Astrocyte of the hippocampus (primary cell): ENCODE results near the gene SLC9B1.
"Not testable (repeated sequence)": the region's sequence is repeated elsewhere in the genome, so short reads cannot be mapped to it uniquely, and the experiment has no call there.

Experiments used
- DNase-seq: peaks from one replicate; pipeline ENCODE4 v3.0.0; 2011; ENCODE audit warnings: low read depth, low spot score

SLC9B1 gene

DNA sequence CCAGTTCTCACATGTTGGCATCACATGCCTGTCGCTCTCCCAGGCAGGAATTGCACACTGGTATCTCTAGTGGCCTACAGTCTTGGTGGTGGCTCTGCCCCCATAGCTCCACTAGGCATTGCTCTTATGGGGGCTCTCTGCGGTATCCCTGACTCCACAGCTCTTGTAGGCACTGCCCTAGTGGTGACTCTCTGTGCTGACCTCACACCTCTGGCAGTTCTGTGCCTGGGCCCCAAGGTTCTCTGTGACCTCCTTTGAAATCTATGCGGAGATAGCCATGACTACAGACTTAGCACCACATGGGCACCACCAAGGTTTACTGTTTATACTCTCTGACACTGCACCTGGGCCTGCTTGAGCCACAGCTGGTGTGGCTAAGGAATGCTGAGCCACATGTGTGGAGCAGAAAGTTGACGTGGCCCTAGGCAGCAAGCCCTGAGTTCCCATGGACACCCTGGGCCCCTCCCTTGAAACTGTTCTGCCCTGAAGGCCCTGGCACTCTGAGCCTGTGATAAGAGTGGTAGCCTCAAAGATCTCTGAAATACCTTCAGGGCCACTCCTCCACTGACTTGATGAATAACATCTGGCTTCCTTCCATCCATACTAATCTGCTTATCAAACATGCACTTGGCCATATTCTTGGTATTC, 8.0 kb downstream of the SLC9B1 start:
- peak; percentile 24 for DNase-seq

DNA sequence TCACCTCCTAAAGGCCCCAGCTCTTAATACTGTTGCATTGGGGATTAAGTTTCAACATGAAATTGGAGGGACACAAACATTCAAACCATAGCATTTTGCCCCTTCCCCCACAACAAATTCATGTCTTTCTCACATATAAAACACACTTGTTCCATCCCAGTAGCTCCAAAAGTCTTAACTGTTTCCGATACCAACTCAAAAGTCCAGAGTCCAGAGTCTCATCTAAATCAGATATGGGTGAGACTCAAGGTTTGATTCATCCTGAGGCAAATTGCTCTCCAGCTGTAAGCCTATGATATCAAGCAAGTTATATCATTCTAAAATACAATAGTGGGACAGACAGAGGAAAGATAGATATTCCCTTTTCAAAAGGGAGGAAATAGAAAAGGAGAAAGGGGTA, 8.7 kb downstream of the SLC9B1 start:
- no peak for DNase-seq

DNA sequence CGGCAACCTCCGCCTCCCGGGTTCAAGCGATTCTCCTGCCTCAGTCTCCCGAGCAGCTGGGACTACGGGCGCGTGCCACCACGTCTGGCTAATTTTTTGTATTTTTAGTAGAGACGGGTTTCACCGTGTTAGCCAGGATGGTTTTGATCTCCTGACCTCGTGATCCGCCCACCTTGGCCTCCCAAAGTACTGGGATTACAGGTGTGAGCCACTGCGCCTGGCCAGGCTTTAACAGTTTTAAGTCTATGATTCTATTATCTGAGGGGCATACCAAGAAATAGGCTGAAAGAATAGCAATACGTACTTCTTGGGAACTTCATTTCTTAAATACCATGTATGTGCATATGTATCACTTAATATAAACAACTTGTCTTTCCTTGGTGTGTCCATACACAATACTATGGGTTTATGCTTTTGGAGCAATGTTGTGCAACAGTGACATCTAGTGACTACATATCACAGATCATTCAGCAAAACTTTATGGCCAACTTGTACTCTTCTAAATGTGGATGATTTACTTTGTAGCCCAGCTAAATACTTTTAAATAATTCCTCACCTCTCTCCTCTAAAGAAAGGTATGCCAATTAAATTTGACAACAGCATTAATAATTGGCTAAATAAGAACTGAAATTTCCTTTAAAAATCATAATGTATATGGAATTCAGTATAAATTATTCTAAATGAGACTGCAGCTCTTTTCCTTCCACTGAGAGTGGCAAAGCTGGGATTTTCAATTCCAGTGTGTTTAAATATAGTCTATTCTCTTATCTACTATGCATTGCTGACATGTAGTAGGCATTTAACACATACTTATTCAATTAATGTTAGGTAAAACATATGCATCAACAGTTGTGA, 10.4 kb downstream of the SLC9B1 start:
- peak; percentile 83 for DNase-seq

DNA sequence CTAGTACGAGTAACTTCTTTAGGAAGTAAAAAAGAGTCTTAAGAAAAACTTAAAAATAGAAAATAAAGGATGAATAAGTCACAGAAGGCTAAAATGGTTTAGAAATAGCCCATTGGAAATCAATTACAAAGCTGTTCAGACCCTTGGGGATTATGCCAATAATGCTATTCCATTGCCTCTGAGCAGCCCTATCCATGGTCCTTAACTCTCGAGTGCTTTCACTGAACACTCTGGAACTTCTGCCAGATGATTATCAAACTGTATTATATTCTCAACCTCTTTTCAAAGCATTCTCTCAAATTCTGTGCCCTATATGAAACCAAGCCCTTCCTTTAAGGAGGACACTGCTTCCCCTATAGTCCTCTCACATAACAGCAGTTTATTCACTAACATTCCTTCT, 17.0 kb downstream of the SLC9B1 start:
- DNase-seq: peak; percentile 69

DNA sequence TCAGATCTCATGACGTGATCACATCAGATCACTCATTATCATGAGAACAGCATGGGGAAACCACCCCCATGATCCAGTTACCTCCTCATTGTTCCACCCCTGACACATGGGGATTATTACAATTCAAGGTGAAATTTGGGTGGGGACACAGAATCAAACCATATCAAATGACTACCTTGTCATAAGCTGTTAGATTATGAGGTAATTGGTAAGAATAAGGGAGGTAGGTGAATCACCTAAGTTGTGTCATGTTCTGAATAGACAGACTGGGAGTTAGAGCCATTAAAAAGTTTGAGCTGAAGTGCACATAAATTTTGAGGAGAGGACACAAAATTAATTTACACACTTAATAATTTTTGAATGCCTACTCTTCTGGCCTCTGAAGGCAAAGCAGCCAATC, 24.7 kb downstream of the SLC9B1 start:
- no peak for DNase-seq

DNA sequence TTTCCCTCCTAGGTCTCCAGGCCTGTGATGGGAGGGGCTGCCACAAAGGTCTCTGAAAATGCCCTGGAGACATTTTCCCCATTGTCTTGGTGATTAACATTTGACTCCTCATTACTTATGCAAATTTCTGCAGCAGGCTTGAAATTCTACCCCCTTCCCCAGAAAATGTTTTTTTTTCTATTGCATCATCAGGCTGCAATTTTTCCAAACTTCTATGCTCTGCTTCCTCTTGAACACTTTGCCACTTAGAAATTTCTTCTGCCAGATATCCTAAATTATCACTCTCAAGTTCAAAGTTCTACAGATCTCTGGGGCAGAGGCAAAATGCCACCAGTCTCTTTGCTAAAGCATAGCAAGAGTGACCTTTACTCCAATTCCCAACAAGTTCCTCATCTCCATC, 25.5 kb downstream of the SLC9B1 start:
- not testable (repeated sequence) for DNase-seq

DNA sequence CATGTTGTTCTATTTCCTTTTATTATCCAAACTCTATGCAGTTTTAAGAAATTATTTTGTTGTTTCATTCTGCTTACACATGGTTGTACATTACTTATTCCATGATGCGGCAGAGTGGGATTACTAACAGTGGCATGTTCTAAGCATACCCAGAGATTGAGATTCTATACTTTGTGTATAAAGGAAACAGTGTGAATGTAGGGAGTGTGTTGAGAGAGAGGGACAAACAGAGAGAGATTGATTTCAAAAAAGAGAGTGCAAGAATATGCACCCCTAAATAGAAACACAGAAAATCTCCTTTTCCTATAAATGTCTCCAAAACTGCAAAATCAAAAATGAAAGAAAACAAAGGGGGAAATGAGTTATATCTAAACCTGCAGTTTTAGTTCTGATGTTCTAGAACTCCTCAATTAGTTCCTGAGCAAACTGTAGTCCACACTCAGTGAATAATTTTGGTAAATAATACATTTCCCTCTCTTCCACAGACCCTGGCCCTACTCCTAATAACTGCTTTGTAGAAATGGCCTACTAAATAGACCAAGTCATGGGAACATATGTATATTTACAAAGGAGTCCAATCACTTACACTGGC, 31.0 kb downstream of the SLC9B1 start:
- DNase-seq: no peak

DNA sequence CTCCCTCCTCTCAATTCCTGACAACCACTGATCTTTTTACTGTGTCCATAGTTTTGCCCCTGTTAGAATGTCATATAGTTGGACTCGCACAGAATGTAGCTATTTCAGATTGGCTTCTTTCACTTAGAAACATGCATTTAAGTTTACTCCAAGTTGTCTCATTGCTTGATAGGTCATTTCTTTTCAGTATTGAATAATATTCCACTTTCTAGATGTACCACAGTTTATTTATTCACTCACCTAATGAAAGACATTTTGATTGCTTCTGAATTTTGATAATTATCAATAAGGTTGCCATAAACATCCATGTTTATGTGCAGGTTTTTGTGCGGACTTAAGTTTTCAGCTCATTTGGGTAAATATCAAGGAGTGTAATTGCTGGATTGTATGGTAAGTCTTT, 38.5 kb downstream of the SLC9B1 start:
- DNase-seq: no peak

DNA sequence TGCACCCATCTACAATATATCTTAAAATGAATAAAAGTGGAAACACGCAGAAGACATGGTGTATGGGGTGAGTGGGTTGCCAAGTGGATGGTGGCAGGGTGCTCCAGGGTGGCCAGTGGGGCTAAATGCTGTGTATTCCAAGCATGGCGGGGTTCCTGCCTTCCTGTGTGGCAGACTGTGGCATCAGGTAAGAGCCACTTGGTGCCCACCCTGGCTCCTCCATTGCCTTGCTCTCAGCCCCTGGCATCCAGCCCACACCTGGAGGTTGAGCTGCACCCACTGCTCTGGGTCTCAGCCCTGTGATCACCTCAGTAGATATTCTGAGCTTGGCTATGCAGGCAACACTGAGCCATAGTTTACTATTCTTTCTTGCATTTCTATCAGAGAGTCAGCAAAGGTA, 57.7 kb downstream of the SLC9B1 start:
- DNase-seq: not testable (repeated sequence)

DNA sequence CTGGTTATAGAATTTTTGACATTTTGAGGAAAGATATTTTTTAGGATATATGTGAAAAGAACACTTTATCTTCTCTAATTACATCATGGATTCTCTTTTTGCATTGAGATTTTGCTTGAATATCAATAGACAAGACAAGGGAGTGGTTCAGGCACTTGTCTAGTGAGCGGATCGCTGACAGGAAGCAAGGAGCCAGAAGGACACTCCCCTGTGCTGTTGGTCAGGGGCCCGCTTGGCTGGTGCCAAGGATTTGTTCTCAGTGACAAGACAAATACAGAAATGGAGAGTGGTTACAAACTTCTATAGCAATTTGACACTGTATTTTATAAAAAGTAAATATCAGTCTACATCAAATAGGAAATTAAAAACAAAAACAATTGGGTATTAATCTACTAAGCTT, 60.0 kb downstream of the SLC9B1 start:
- DNase-seq: no peak

DNA sequence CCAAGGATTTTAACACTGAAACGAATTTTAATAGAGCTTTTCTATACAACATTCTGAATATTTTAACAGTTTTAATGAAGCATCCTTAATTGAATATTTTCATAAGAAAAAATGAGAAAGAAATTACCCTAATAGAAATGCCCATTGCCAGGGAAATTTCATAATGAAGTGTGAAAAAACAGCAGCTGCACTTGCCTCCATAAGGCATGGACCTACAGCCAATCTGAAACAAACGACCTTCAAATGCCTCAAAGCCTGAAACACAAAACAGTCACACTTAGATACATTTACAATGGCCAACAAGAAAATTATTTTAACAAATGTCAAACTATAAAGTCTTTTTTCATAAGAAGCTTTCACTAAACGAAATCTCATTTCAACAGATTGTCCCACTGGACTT, 74.4 kb downstream of the SLC9B1 start:
- DNase-seq: no peak

DNA sequence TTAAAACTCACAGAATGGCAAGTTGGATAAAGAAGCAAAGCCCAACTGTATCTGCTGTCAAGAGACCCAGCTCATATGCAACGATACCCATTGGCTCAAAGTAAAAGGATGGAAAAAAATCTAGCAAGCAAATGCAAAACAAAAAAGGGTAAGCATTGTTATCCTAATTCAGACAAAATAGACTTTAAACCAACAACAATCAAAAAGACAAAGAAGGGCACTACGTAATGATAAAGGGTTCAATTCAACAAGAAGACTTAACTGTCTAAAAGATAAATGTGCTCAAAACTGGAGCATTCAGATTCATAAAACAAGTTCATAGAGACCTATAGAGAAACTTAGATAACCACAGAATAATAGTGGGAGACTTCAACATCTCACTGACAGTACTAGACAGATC, 81.4 kb downstream of the SLC9B1 start:
- not testable (repeated sequence) for DNase-seq

DNA sequence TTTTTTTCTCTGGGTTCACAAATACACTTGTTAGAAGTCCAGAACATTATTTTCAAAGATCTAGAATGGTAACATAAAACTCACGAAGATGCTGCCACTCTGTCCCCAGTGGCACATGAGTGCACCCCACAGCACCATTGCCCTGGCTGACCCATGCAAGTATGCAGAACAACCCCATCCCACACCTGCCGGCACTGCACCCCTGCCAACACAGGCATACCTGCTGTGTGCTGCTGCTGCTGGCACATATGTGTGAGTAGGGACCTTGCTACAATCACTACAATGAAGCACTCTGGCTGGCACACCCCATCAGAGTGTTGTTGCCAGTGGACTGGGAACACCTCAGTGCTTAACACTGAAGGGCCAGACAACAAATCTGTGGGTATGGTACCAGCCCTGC, 83.8 kb downstream of the SLC9B1 start:
- no peak for DNase-seq

DNA sequence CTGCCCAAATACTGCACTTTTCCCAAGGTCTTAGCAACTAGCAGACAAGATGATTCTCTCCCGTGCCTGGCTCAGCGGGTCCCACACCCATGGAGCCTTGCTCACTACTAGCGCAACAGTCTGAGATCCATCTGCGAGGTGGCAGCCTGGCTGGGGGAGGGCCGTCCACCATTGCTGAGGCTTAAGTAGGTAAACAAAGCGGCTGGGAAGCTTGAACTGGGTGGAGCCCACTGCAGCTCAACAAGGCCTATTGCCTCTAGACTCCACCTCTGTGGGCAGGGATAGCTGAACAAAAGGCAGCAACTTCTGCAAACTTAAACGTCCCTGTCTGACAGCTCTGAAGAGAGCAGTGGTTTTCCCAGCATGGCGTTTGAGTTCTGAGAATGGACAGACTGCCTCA, 99.8 kb downstream of the SLC9B1 start:
- not testable (repeated sequence) for DNase-seq

DNA sequence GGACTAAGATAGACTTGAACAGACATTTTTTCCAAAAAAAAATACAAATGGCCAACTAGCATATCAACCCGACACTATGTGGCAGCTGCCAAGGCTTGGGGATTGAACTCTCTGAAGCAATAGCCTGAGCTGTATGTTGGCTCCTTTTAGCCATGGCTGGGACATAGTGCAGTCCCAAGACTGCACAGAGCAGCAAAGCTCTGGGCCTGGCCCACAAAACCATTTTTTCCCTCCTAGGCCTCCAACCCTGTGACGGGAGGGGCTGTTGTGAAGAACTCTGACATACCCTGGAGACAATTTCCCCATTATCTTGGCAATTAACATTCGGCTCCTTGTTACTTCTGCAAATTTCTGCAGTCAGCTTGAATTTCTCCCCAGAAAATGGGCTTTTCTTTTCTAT, 100.6 kb downstream of the SLC9B1 start:
- no peak for DNase-seq

DNA sequence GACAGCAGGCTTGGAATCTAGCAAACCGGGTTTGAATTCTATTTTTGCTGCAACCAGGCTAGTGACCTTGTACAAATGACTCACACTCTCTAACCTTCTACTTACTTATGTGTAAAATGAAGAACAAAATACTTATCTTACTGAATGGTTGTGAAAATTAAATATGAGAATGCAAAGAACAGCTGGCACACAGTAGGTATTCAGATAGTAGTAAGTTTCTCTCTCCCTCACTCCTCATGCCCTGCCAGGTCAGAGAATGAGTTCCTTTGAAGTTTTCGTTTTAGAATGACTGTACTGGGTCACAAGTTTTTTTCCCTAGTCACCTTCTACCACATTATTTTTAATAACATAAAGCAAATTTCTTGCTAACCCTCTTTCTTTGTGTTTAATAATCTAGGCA, 117.7 kb downstream of the SLC9B1 start:
- no peak for DNase-seq

DNA sequence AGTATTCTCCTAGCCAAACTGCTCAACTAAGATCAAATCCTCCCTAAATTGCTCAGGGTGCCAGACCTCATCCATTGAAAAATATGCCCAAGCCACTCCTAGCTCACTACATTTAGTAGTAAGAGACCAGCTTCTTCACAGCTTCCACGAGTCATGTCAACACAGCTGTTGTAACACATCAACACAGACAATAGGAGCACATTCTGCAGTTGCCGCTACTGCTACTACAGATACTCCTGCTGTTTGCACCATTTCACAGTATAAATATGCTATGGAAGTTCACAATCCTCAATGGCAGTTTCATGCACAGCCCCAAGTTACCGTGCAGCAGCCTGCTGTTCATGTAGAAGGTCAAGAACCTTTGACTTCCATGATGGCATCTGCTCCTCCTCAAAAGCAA, 121.9 kb downstream of the SLC9B1 start:
- DNase-seq: not testable (repeated sequence)

DNA sequence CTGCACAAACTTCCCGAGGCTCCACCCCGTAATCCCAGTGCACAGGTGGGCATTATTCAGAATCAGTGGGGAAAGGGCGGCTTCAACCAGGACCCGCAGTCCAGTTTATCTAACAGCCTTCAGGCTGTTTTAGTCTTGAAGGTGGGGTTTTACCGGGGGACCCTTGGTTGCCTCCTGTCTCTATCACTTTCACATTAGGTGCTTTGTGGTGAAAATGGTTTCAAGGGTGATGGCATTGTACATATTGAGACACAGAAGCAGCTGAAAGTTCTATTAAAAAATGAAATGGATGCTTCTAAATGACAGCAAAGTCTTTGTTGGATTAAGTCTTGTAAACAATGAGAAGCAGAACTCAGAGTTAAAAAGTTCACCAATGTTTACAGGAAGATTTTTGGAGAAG, 123.0 kb downstream of the SLC9B1 start:
- not testable (repeated sequence) for DNase-seq

DNA sequence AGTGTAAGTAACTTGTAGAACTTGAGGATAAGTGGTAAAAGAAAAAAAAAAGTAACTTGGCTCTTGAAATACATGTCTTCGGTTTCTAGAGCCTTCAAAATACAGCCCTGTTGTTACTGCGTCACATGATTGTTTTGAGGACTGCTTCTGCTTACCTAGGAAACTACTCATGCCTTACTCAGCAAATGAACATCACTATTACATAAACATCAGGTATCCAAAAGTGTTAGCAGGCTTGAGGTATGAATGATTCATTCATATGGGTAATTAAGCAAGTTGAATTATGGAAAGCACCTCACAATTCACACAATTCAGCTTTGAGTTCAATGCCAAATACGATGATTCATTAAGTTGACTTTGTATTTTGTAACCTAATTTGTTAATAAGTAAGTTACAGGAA, 129.6 kb downstream of the SLC9B1 start:
- peak; percentile 28 for DNase-seq

DNA sequence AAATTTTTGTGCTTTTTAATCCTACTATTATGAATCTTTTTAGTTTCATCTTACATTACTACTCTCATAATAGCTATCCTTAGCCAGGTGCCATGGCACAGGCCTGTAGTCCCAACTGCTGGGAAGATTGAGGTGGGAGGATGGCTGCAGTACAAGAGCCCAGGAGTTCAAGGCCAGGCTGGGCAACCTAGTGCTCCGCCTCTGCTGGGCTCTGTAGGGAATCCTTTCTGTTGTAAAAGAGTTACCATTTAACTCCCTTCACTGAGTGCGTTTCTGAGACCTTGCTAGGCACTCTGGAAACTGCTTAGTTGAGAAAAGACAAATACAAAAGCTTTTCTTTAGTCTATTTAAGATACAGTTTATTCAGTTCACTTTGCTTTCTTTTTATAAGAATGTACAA, 130.9 kb downstream of the SLC9B1 start:
- DNase-seq: not testable (repeated sequence)

DNA sequence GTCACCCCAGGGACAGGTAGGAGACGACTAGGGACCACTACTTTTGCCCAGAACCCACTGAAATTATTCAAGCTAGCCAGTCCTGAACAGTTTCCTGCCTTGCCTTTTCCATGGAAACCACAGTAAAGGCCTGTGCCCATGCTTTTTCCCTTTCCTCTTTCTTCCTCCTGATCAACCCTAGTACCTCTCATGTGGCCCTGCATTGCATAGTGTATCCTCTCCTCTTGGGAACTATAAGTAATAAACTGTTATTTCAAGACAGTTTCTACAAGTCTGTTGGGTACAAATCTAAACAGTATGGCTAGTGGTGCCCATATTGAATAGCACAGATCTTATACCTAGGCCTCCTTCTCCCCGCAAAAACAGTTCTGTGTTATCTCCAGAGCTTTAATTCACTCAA, 136.2 kb downstream of the SLC9B1 start:
- no peak for DNase-seq

DNA sequence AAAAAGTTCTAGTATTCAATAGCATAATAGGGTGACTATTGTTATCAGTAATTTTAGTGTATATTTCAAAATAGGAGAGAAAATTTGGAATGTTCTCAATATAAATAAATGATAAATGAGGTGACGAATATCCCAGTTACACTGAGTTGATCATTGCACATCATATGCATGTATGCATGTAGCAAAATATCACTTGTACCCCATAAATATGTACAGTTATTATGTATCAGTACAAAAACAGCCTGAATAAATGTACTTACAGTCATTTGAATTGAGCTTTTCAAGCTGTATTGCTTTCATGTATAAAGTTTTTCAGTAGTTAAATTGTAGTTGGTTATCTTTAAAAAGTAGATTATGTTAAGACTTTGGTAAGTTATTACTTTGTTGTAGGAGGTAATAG, 138.2 kb downstream of the SLC9B1 start:
- no peak for DNase-seq

DNA sequence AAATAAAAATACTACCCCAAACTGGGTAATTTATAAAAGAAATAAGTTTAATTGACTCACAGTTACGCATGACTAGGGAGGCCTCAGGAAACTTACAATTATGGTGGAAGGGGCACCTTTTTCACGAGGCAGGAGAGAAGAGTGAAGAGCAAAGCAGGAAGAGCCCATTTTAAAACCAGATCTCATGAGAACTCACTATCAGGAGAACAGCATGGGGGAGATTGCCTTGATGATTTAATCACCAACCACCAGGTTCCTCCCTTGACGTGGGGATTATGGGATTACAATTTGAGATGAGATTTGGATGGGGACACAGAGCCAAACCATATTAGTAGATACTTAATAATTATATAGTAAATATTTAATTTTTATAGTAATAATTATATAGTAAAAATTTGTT, 140.6 kb downstream of the SLC9B1 start:
- DNase-seq: no peak
